Neuronal stem cell (in vitro differentiated cells): ENCODE data around the gene OXCT1.

Experiments used
- DNase-seq: peaks from one replicate; pipeline ENCODE4 v3.0.0-alpha.2; 2013; ENCODE audit warnings: low spot score
- H2AFZ ChIP-seq: one replicate; pipeline ENCODE4 v1.6.1; 2013; ENCODE audit warnings: mild to moderate bottlenecking, low read length, inconsistent platforms
- H2AK5ac ChIP-seq: 2 replicates; pipeline ENCODE4 v1.6.1; 2013; ENCODE audit warnings: low read depth, mild to moderate bottlenecking, inconsistent platforms, low read length, moderate library complexity, mixed read lengths
- H2BK120ac ChIP-seq: 2 replicates; pipeline ENCODE4 v1.6.1; 2013; ENCODE audit warnings: low read depth, mild to moderate bottlenecking, inconsistent platforms, low read length, moderate library complexity, mixed read lengths
- H2BK12ac ChIP-seq: one replicate; pipeline ENCODE4 v1.6.1; 2013; ENCODE audit warnings: low read length, inconsistent platforms
- H2BK15ac ChIP-seq: 2 replicates; pipeline ENCODE4 v1.6.1; 2013; ENCODE audit warnings: mild to moderate bottlenecking, low read length, inconsistent platforms, mixed read lengths
- H2BK5ac ChIP-seq: one replicate; pipeline ENCODE4 v1.6.1; 2013; ENCODE audit warnings: inconsistent platforms, mild to moderate bottlenecking, low read length, moderate library complexity
- H3K14ac ChIP-seq: one replicate; pipeline ENCODE4 v1.6.1; 2013; ENCODE audit warnings: low read length, inconsistent platforms
- H3K18ac ChIP-seq: 2 replicates; pipeline ENCODE4 v1.6.1; 2013; ENCODE audit warnings: low read length, inconsistent platforms
- H3K23ac ChIP-seq: 2 replicates; pipeline ENCODE4 v1.6.1; 2013; ENCODE audit warnings: low read depth, mild to moderate bottlenecking, mixed read lengths, low read length, inconsistent platforms; ENCODE audit not compliant: poor library complexity
- H3K27ac ChIP-seq: replicated peaks from 3 replicates; pipeline ENCODE4 v1.5.1; 2013; ENCODE audit warnings: low read length, inconsistent platforms
- H3K27me3 ChIP-seq, 3 experiments: 2 replicates each; pipeline ENCODE4 v1.6.1; 2013; ENCODE audit warnings: low read length in 3 of 3, mild to moderate bottlenecking in 2 of 3, inconsistent platforms in 1 of 3, low read depth in 1 of 3, mixed read lengths in 1 of 3, moderate library complexity in 1 of 3; ENCODE audit not compliant: control insufficient read depth in 3 of 3, insufficient read depth in 3 of 3
- H3K36me3 ChIP-seq, 2 donors: replicated peaks in 1 of 2; 2 replicates each; pipeline ENCODE4 v1.6.1; 2013; ENCODE audit warnings: low read length in 2 of 2; ENCODE audit not compliant: control insufficient read depth in 2 of 2, insufficient read depth in 2 of 2
- H3K4ac ChIP-seq: 2 replicates; pipeline ENCODE4 v1.6.1; 2013; ENCODE audit warnings: inconsistent platforms, mild to moderate bottlenecking, low read length, moderate library complexity
- H3K4me1 ChIP-seq, 2 donors: 1 replicate in 1 of 2; 2 replicates in 1 of 2; pipeline ENCODE4 v1.6.1; 2013; ENCODE audit warnings: low read length in 2 of 2, low read depth in 1 of 2; ENCODE audit not compliant: control insufficient read depth in 2 of 2, insufficient read depth in 1 of 2
- H3K4me2 ChIP-seq: one replicate; pipeline ENCODE4 v1.6.1; 2013; ENCODE audit warnings: mild to moderate bottlenecking, low read length, inconsistent platforms; ENCODE audit not compliant: insufficient read depth, poor library complexity, severe bottlenecking
- H3K4me3 ChIP-seq, 2 donors: 2 replicates each; pipeline ENCODE4 v1.5.1; 2013; ENCODE audit warnings: low read length in 2 of 2, mild to moderate bottlenecking in 2 of 2, inconsistent platforms in 1 of 2, moderate library complexity in 1 of 2
- H3K79me1 ChIP-seq: one replicate; pipeline ENCODE4 v1.6.1; 2013; ENCODE audit warnings: low read depth, mild to moderate bottlenecking, inconsistent platforms, low read length, moderate library complexity
- H3K9ac ChIP-seq: one replicate; pipeline ENCODE4 v1.6.1; 2013; ENCODE audit warnings: mild to moderate bottlenecking, low read depth, low read length, inconsistent platforms; ENCODE audit not compliant: poor library complexity
- H3K9me3 ChIP-seq, 2 donors: replicated peaks in 1 of 2; 2 replicates each; pipeline versions ENCODE3 to v1.6.1; 2013; ENCODE audit warnings: low read length in 2 of 2, mild to moderate bottlenecking in 2 of 2, inconsistent platforms in 1 of 2, low read depth in 1 of 2, mixed read lengths in 1 of 2, moderate library complexity in 1 of 2; ENCODE audit not compliant: control insufficient read depth in 2 of 2, insufficient read depth in 1 of 2
- H4K8ac ChIP-seq: one replicate; pipeline ENCODE4 v1.6.1; 2013; ENCODE audit warnings: low read depth, mild to moderate bottlenecking, inconsistent platforms, low read length, moderate library complexity
- H4K91ac ChIP-seq: one replicate; pipeline ENCODE4 v1.6.1; 2013; ENCODE audit warnings: low read length, low read depth, mild to moderate bottlenecking, inconsistent platforms; ENCODE audit not compliant: poor library complexity
- WGBS, 2 donors: extraction: QIAGEN DNeasy Blood & Tissue Kit; methylation state at CpG; one replicate each; pipeline ENCODE4 v1.1.7; 2013; ENCODE audit warnings: missing lambda C conversion rate in 2 of 2, mixed read lengths in 1 of 2; ENCODE audit not compliant: insufficient read length in 2 of 2, insufficient replicate concordance in 1 of 2; ENCODE audit errors: extremely low coverage in 2 of 2; 5-methylcytosine and 5-hydroxymethylcytosine counted together

OXCT1 gene

DNA sequence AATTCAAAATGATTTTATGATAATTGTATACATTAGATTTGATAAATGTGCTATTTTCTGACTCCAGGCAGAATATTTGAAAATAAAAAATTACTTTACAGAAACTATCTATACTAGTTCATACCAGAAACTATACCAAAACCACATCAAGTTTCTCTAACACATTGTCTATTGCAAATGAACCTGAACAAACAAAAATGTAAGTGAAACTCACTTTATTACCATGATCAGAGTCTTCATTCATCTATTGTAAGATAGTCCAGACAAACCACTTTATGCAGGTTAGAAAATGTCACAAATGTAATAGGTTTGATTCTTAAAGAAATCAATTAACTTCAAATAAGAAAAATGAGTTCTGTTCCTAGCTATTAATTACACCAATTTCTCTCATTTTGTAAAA lies 99.4 kb downstream of the OXCT1 start:
- no peak overlapping the region for H3K27ac ChIP-seq
- H2AFZ ChIP-seq, result no peak overlapping the region
- no peak overlapping the region for H4K91ac ChIP-seq
- no peaks in the 10 kb centered on the region for H3K36me3 ChIP-seq
- no peak overlapping the region for H2BK12ac ChIP-seq
- H3K4me3 ChIP-seq, result no peak overlapping the region
- no peak overlapping the region for H2BK5ac ChIP-seq
- H3K9me3 ChIP-seq, result no peaks in the 10 kb centered on the region
- no peak overlapping the region for H4K8ac ChIP-seq
- no peaks in the 10 kb centered on the region for H3K27me3 ChIP-seq
- no peak for DNase-seq
- no peak overlapping the region for H3K4me2 ChIP-seq
- no peak overlapping the region for H3K23ac ChIP-seq
- H2AK5ac ChIP-seq, result no peak overlapping the region
- no peak overlapping the region for H3K9ac ChIP-seq
- H3K4ac ChIP-seq, result no peak overlapping the region
- no peak overlapping the region for H2BK15ac ChIP-seq
- no peak overlapping the region for H3K18ac ChIP-seq
- H2BK120ac ChIP-seq, result no peak overlapping the region
- no peaks in the 10 kb centered on the region for H3K4me1 ChIP-seq
- H3K79me1 ChIP-seq, result no peaks in the 10 kb centered on the region
- H3K14ac ChIP-seq, result no peak overlapping the region

- H2BK120ac ChIP-seq, result no peak overlapping the region
- H3K4me1 ChIP-seq, result no peaks in the 10 kb centered on the region
- H3K18ac ChIP-seq, result no peak overlapping the region
- no peak overlapping the region for H2BK12ac ChIP-seq
- no peak overlapping the region for H3K27ac ChIP-seq
- H3K36me3 ChIP-seq, result no peaks in the 10 kb centered on the region
- no CpG with 5 or more reads among the region's 5 CpGs for WGBS, 2 donors
- H2BK5ac ChIP-seq, result no peak overlapping the region
- H3K27me3 ChIP-seq, result no peaks in the 10 kb centered on the region
- no peak overlapping the region for H4K91ac ChIP-seq
- H3K4ac ChIP-seq, result no peak overlapping the region
- H3K14ac ChIP-seq, result no peak overlapping the region
- DNase-seq, result no peak
- H3K23ac ChIP-seq, result no peak overlapping the region
- no peaks in the 10 kb centered on the region for H3K9me3 ChIP-seq
- no peaks in the 10 kb centered on the region for H3K79me1 ChIP-seq
- no peak overlapping the region for H3K4me2 ChIP-seq
- no peak overlapping the region for H3K9ac ChIP-seq
- H2AK5ac ChIP-seq, result no peak overlapping the region
- no peak overlapping the region for H3K4me3 ChIP-seq
- H2AFZ ChIP-seq, result no peak overlapping the region
- no peak overlapping the region for H2BK15ac ChIP-seq
- no peak overlapping the region for H4K8ac ChIP-seq
Observed at GRCh38 chr5:41768692-41769091, 101.5 kb downstream of the OXCT1 start.

GRCh38 chr5:41764650-41765049 lies 105.6 kb downstream of the OXCT1 start:
- Histone ChIP-seq H3K14ac (no peak overlapping the region), H2AK5ac (no peak overlapping the region), H3K79me1 (no peaks in the 10 kb centered on the region), H4K91ac (no peak overlapping the region), H2BK15ac (no peak overlapping the region), H2BK12ac (no peak overlapping the region), H4K8ac (no peak overlapping the region), H3K4me1 (no peaks in the 10 kb centered on the region), H3K4me3 (no peak overlapping the region), H3K9me3 (no peaks in the 10 kb centered on the region), H3K27me3 (no peaks in the 10 kb centered on the region), H2AFZ (no peak overlapping the region), H3K4ac (no peak overlapping the region), H2BK120ac (no peak overlapping the region), H2BK5ac (no peak overlapping the region), H3K27ac (no peak overlapping the region), H3K23ac (no peak overlapping the region), H3K18ac (no peak overlapping the region), H3K36me3 (peaks cover 0 to 17% of the 10 kb centered on the region in 2 donors), H3K9ac (no peak overlapping the region), H3K4me2 (no peak overlapping the region)
- no peak for DNase-seq

DNA sequence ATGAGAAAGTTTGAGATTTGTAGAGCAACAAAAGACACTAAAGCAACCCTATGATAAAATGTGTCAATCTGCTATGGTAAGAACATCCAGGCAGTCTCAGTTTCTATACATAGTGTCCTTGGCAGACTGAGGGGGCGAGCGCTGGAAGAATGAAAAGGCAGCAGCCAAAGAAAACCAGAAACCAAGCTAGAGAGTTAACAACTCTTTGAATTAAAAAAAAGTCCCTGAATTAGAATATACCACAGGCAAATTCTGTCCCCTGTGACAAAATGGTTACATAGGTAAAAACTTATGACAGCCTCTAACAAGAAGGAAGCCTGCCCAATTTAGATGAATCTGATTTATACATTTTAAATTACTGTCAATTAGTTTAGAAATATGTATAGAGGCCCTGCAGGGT lies 106.7 kb downstream of the OXCT1 start:
- no peak overlapping the region for H3K23ac ChIP-seq
- no peak overlapping the region for H3K27ac ChIP-seq
- no peak overlapping the region for H3K4me2 ChIP-seq
- H4K91ac ChIP-seq, result no peak overlapping the region
- no peak overlapping the region for H3K18ac ChIP-seq
- DNase-seq, result no peak
- no peak overlapping the region for H4K8ac ChIP-seq
- H3K27me3 ChIP-seq, result no peaks in the 10 kb centered on the region
- no peak overlapping the region for H3K14ac ChIP-seq
- no peaks in the 10 kb centered on the region for H3K4me1 ChIP-seq
- no peak overlapping the region for H2BK5ac ChIP-seq
- H2BK15ac ChIP-seq, result no peak overlapping the region
- no peak overlapping the region for H3K9ac ChIP-seq
- no peak overlapping the region for H2AFZ ChIP-seq
- no peaks in the 10 kb centered on the region for H3K9me3 ChIP-seq
- H3K4me3 ChIP-seq, result no peak overlapping the region
- peaks cover 0 to 17% of the 10 kb centered on the region in 2 donors for H3K36me3 ChIP-seq
- no peak overlapping the region for H2AK5ac ChIP-seq
- H2BK120ac ChIP-seq, result no peak overlapping the region
- H2BK12ac ChIP-seq, result no peak overlapping the region
- no CpG with 5 or more reads among the region's 2 CpGs for WGBS, 2 donors
- no peak overlapping the region for H3K4ac ChIP-seq
- H3K79me1 ChIP-seq, result no peaks in the 10 kb centered on the region
